Bone marrow (tissue), 2 donors: ENCODE results near the gene SPG7.

Source experiments
- DNase-seq, 2 donors: peaks; one replicate each; lab custom pipeline; 2025; lab: John Stamatoyannopoulos, UW

SPG7 gene

GRCh38 chr16:89517128-89517527 lies 8.9 kb downstream of the SPG7 start:
- no peak for DNase-seq

- DNase-seq: no peak
These were observed 11.7 kb downstream of the SPG7 start for GRCh38 chr16:89519881-89520280.

DNA sequence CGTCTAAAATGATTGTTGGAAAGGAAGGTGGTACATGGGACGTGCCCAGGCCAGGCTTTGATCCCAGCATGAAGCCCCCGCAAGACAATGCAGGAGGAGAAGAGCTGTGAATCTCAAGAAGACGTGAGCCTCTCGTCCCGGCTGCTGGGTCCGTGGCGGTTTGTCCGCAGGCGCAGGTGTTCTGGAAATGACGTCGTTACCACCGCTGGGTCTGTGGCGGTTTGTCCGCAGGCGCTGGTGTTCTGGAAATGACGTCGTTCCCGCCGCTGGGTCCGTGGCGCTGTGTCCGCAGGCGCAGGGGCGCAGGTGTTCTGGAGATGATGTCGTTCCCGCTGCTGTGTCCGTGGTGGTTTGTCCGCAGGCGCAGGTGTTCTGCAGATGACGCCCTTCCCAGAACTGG lies 14.1 kb downstream of the SPG7 start:
- DNase-seq: no peak

- no peak for DNase-seq
These were observed 15.6 kb downstream of the SPG7 start for GRCh38 chr16:89523680-89524344.

GRCh38 chr16:89525146-89525913 lies 17.1 kb downstream of the SPG7 start:
- no peak for DNase-seq

DNA sequence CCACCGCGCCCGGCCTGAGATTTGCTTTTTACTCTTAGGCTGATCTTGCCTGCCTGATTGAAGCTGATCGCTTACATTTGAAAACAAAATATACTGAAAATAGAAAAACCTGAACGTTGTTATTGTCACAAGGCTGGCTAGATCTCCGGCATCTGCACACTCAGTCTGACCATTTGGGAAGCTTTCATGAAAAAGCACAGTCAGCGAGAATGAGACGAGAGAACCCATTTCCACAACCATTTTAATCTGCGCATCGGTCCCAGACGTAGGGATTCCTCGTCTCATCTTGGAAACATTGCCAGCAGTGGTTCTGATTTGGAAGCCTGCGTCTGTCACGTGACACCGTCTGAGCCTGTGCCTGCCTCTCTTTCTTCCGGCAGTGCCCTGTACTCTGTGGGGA lies 20.9 kb downstream of the SPG7 start:
- DNase-seq: no peak

- no peak for DNase-seq
These were observed 22.5 kb downstream of the SPG7 start for GRCh38 chr16:89530401-89531381.

GRCh38 chr16:89531821-89532526 lies 23.8 kb downstream of the SPG7 start:
- no peak for DNase-seq

DNA sequence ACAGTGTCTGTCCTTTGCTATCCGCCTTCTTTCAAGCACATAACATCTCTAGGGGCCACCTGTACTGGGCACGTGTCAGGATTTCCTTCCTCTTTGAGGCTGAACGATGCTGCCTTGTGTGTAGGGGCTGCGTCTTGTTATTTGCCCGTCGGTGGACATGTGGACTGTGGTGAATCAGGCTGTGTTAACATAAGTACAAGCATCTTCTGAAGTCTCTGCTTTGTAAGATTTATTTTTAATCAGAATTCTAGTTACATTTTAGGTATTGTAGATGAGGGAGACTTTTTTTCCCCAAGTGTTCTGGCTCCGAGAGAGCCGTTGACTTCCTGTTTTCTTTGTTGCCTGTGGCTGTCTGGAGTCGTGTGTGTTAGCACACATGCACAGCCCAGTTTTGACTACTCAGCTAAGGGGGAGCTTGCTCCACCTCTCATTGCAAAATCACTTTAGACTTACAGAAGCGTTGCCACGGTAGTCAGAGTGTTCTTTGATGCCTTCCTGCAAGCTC lies 26.1 kb downstream of the SPG7 start:
- DNase-seq: peak; percentile 41 to 95

GRCh38 chr16:89536371-89536770 lies 28.2 kb downstream of the SPG7 start:
- no peak for DNase-seq

DNA sequence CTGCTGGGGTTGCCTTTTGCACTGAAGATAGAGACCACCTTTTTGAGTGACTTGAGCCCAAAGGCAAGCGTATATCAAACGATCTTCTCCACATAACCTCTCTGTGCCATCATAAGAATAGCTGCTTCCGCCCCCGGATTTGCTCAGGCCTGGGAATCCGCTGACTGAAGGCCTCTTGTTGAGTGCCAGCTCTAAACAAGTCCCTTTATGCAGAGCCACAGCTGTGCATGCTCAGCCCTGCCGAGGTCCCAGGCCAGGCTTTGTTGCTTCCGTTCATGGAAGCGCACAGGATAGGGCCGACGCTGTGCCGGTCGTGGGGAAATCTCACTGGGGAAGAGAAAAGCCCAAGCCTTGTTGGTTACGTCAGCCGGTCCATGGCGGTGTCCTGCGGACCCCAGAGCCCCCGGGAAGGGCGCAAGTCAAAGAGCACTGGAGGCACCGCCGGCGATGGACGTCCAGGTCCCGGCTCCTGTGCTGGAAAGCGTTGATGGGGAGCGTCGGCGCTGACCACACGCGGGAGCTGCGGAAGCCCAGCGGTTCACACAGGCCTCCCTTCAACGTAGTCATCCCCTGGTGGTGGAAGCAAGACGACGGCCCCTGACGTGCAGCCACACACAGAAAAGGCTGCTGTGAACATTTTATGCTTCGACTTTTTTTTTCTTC lies 28.8 kb downstream of the SPG7 start:
- DNase-seq: no peak

DNA sequence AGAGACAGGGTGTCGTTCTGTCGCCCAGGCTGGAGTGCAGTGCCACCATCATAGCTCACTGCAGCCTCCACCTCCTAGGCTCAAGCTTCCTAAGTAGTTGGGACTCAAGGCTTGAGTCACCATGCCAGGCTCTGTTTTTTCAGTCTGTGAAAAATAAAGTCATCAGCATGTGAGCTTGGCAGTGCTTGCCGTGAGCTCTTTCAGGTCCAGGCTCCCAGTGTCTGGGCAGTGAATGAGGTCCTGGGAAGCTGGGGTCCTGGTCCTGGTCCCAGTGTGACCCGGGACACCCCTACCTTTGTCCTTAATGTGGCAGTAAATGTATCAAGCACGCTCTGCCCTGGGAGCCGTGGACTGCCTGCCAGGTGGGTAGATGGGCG lies 29.3 kb downstream of the SPG7 start:
- no peak for DNase-seq

- no peak for DNase-seq
These were observed 30.1 kb downstream of the SPG7 start for GRCh38 chr16:89538286-89538685.

GRCh38 chr16:89540557-89540956 lies 32.4 kb downstream of the SPG7 start:
- DNase-seq: no peak

DNA sequence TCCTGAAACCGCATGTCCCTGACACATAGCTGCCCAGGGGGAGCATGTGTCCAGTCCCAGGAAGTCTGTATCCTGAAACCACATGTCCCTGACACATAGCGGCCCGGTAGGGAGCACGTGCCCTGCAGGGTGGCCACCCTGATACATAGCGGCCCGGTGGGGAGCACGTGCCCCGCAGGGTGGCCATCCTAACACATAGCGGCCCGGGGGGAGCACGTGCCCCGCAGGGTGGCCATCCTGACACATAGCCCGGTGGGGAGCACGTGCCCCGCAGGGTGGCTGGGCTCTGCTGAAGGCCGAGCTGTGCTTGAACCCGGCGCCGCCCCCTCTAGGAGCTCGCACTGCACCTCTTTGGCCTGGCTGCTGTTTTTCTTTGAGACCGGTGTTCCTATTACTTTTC lies 33.6 kb downstream of the SPG7 start:
- no peak for DNase-seq

DNA sequence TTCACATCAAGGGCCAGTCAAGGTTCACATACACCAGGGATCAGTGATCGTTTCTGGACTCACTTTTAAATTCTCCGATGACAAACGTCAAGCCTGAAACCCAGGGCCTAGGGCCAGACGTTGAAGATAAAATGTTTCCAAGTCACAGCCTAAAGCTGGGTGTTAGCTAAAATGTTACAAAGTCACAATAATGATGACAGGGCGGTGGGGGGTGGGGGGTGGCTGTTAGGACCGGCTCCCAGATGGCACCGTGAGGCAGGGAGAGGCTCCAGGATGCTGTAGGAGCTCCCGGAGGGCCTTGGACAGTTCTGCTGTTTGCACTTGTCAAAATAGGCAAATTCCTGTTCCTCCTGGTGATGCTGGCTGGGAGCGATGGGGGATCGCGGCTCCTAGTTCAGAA lies 35.9 kb downstream of the SPG7 start:
- DNase-seq: no peak

DNA sequence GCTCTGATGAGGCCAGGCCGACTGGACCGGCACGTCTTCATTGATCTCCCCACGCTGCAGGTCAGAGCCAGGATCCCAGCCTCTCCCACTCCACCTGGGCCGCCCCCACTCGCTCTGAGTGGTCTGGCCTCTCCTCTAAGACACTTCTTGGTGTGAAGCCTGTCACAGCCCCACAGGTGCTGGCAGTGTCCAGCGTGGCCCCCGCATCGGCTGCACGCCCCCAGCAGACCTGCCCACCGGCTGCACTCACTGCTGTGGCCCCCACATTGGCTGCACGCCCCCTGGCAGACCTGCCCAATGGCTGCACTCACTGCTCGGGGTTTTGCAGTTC lies 36.5 kb downstream of the SPG7 start:
- DNase-seq: no peak

- no peak for DNase-seq
These were observed 37.0 kb downstream of the SPG7 start for GRCh38 chr16:89545044-89545830.

DNA sequence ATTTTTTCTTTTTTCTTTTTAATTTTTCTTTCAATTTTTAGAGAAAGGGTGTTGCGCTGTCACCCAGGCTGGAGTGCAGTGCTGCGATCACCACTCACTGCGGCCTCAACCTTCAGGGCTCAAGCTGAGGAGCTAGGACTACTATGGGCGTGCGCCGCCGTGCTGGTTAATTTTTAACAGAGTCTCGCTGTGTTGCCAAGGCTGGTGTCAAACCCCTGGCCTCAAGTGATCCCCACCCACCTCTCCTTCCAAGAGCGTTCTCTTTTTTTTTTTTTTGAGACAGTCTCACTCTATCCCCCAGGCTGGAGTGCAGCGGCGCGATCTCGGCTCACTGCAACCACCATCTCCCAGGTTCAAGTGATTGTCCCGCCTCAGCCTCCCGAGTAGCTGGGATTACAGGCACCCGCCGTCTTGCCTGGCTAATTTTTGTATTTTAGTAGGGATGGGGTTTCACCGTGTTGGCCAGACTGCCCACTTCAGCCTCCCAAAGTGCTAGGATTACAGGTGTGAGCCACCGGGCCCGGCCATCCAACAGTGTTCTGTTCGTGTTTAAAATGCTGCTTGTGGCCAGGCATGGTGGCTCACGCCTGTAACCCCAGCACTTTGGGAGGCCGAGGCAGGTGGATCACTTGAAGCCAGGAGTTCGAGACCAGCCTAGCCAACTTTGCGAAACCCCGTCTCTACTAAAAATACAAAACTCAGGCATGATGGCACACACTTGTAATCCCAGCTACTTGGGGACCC lies 37.8 kb downstream of the SPG7 start:
- no peak for DNase-seq

DNA sequence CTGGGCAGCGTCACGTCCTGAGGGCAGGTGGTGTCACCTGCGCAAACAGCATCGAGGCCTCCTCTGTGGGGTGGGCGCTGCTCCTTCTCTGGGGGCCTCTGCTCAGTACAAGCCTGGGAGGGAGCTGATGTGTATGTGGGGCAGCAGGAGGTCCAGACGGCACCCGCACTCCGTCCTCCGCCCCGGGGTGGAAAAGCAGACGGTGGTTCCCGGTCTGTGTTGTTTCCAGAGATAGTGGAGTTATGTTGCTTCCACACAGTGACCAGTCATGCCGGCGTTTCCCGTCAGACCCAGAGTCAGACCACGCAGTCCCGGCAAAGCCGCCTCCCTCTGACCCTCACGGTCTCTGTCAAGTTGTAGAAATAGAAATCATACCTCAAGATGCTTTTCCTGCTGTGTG lies 38.6 kb downstream of the SPG7 start:
- DNase-seq: no peak
